Kidney epithelial cell (primary cell): ENCODE measurements around the gene HIKESHI. TPM values are rescaled to one million over a fixed set of nuclear protein-coding genes. Genes with fewer than 3 reads are reported as not detected.
A peak's percentile ranks its signal among the peaks of the same experiment; 100 is the strongest.

ENCODE experiments used
- DNase-seq: peaks from one replicate; pipeline ENCODE4 v3.0.0-alpha.2; 2010; ENCODE audit warnings: low read depth
- H3K27me3 ChIP-seq: 2 replicates; pipeline ENCODE4 v1.6.0; 2011; ENCODE audit warnings: low read length; ENCODE audit not compliant: control insufficient read depth, insufficient read depth
- H3K36me3 ChIP-seq: 2 replicates; pipeline ENCODE4 v1.5.1; 2011; ENCODE audit warnings: low read length; ENCODE audit not compliant: control insufficient read depth, insufficient read depth
- H3K4me3 ChIP-seq: 2 replicates; pipeline ENCODE4 v1.5.1; 2011; ENCODE audit warnings: low read depth, mild to moderate bottlenecking, control low read depth, low read length
- CTCF ChIP-seq: IDR thresholded peaks from 2 replicates; pipeline ENCODE4 v1.5.1; 2011; ENCODE audit warnings: mild to moderate bottlenecking, moderate library complexity, low read length, control low read depth, inconsistent platforms; ENCODE audit not compliant: insufficient read depth, poor library complexity, severe bottlenecking
- total RNA-seq: library from RNA; depleted of rRNA; stranded (reverse); fragments of >200 nt; gene quantifications from 2 replicates; pipeline ENCODE4 v1.2.3, GENCODE V29; 2015

HIKESHI gene
- total RNA-seq, 1 donor from 2014 or later: 34.6 TPM

- no peaks in the 10 kb centered on the region for H3K27me3 ChIP-seq
- no peaks in the 10 kb centered on the region for H3K36me3 ChIP-seq
- peak; percentile 23 for TF ChIP-seq CTCF
- no peak overlapping the region for H3K4me3 ChIP-seq
- DNase-seq: no peak
Measured at GRCh38 chr11:86360775-86361395, 58.8 kb downstream of the HIKESHI start.

- Histone ChIP-seq H3K27me3 (no peaks in the 10 kb centered on the region), H3K4me3 (no peak overlapping the region), H3K36me3 (no peaks in the 10 kb centered on the region)
- no peak for DNase-seq
- TF ChIP-seq CTCF: no peak
Measured at GRCh38 chr11:86363424-86363823, 61.4 kb downstream of the HIKESHI start.

- TF ChIP-seq CTCF: no peak
- no peak for DNase-seq
- no peak overlapping the region for H3K4me3 ChIP-seq
- no peaks in the 10 kb centered on the region for H3K36me3 ChIP-seq
- H3K27me3 ChIP-seq: no peaks in the 10 kb centered on the region
Measured at GRCh38 chr11:86365546-86365945, 63.5 kb downstream of the HIKESHI start.

- Histone ChIP-seq H3K4me3 (no peak overlapping the region), H3K27me3 (no peaks in the 10 kb centered on the region), H3K36me3 (no peaks in the 10 kb centered on the region)
- DNase-seq: no peak
- TF ChIP-seq CTCF: no peak
Measured at GRCh38 chr11:86369668-86370067, 67.6 kb downstream of the HIKESHI start.

GRCh38 chr11:86370171-86370570 lies 68.1 kb downstream of the HIKESHI start:
- TF ChIP-seq CTCF: no peak
- DNase-seq: no peak
- H3K36me3 ChIP-seq: no peaks in the 10 kb centered on the region
- no peak overlapping the region for H3K4me3 ChIP-seq
- no peaks in the 10 kb centered on the region for H3K27me3 ChIP-seq
